Gastrocnemius medialis (tissue), 4 donors: ENCODE results near the gene MTCL3.
A peak's percentile ranks its signal among the peaks of the same experiment; 100 is the strongest.

Experiments used
- POLR2A ChIP-seq, 2 donors: fragments of 450-650 bp; IDR thresholded peaks; one replicate each; pipeline ENCODE4 v1.6.1; 2017; ENCODE audit warnings: antibody characterized with exemption in 2 of 2, mild to moderate bottlenecking in 2 of 2, moderate library complexity in 2 of 2
- TF ChIP-seq, protein P1 (sequence below), 5 experiments: fragments of 450-650 bp in 3 of 5; fragments of 200-600 bp in 2 of 5; sonication (generic) in 2 of 5; IDR thresholded peaks in 4 of 5; conservative IDR thresholded peaks in 1 of 5; 1 replicate in 4 of 5; 2 replicates in 1 of 5; pipeline ENCODE4 v1.5.1; 2016 to 2019; ENCODE audit warnings: antibody characterized with exemption in 5 of 5, mild to moderate bottlenecking in 3 of 5, moderate library complexity in 3 of 5

DNA sequence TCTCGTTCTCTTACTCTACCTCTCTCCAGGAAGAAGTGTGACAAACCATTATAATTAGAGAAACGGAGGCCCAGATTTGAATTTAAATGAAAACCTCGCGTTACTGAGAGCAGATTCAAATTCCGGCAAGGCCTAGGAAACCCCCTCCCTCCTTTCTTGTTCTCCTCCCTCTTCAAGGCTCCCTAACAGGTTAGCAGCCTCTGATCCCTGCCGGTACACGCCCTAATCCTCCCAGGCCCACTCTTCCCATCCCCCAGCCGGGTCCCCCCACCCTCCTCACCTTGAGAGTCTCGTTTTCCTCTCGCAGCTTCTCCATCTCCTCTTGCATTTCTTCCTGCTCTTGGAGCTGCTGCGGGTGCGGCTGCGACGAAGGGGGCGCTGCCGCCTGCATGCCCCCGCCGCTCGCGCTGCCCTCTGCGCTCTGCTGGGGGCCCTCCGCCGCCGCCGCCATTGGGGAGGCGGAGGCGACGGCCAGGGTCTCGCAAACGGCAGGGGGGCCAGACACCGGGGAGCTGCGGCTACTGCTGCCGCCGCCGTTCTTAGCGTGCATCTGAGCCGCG, 3.8 kb downstream of the MTCL3 start:
- TF ChIP-seq, protein P1, sequence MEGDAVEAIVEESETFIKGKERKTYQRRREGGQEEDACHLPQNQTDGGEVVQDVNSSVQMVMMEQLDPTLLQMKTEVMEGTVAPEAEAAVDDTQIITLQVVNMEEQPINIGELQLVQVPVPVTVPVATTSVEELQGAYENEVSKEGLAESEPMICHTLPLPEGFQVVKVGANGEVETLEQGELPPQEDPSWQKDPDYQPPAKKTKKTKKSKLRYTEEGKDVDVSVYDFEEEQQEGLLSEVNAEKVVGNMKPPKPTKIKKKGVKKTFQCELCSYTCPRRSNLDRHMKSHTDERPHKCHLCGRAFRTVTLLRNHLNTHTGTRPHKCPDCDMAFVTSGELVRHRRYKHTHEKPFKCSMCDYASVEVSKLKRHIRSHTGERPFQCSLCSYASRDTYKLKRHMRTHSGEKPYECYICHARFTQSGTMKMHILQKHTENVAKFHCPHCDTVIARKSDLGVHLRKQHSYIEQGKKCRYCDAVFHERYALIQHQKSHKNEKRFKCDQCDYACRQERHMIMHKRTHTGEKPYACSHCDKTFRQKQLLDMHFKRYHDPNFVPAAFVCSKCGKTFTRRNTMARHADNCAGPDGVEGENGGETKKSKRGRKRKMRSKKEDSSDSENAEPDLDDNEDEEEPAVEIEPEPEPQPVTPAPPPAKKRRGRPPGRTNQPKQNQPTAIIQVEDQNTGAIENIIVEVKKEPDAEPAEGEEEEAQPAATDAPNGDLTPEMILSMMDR (IDR thresholded peaks at IDR 0.05 in 4 of 5, conservative IDR thresholded peaks at IDR 0.05 in 1 of 5), result peak in 1 of 5 experiments; percentile 7
- no peak for TF ChIP-seq POLR2A (IDR thresholded peaks at IDR 0.05)
